ENCODE data around the gene XRCC3.

XRCC3 gene

GRCh38 chr14:103725001-103725682 is 9.9 kb upstream of the XRCC3 start:
- FAIRE-seq = no peak

GRCh38 chr14:103724116-103724515 is 8.9 kb upstream of the XRCC3 start:
- FAIRE-seq = no peak

DNA sequence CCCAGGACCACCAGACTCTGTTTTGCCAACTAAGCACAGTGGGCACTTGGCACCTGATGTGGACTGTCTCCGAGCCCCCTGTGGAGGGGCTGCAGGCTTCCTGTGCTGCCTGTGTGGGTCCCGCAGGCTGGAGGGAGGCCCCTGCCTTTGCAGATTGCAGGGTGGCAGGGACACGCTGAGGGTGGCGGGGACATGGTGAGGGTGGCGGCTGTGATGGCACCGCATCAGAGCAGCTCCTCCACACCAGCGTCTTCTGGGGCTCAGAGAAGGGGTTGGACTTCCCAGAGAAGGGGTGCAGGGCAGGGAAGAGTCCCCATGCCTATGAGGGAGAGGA is 8.5 kb upstream of the XRCC3 start:
- no peak for FAIRE-seq

DNA sequence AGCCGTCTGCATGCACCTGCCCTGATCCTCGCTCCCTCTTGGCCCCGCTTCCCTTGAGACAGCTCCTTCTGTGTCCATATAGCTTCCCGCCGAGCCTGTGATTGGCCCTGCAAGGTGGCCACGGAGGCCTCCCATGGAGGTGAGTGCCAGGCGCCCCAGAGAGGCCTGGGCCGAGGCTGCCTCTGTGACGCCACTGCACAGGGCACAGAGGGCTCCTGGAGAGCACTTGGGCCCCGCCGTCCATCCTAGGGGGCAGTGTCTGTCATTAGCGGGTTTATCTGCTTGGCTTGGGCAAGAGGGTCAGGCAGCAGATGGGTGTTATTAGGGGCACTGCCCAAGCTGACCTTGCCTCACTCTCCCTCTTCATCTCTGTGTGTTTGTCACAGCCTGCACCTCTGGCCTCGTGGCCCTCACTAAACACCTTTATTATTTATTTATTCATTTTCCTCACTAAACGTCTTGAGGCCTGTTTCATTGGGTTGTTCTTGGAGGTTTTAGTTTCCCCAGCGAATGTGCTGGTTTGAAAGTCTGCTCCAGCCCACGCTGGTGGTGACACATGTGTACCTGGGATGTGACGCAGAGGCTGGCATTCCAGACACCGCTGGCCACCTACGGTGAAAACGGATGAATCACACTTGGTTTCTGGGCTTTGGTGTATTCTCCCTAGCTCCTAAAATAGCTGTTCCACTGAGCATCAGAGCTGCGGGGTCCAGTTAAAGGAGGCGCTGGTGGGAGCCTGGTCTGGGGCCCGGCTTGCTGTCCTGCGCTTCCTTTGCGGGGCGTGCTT is 6.3 kb upstream of the XRCC3 start:
- FAIRE-seq = no peak

- no peak for FAIRE-seq
Observed at GRCh38 chr14:103719751-103720150, 4.5 kb upstream of the XRCC3 start.

DNA sequence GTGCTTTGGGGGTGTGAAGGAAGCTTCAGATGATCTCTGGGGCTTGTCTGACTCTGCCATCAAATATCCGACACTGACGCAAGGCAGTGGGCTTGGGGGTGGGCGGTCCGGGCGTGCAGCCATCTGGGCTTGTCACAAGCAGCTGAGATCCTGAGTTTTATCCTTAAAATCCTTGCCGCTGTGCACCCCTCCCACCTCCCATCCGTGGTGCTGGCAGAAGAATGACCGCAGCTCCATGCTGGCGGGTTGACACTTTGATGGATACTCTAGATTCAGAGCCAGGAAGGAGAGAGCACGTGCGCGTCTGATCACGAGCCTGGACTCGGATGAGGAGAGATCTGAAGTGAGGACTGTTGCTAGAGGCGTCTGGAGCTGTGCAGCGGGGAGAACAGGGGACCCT is 3.3 kb upstream of the XRCC3 start:
- FAIRE-seq = no peak

DNA sequence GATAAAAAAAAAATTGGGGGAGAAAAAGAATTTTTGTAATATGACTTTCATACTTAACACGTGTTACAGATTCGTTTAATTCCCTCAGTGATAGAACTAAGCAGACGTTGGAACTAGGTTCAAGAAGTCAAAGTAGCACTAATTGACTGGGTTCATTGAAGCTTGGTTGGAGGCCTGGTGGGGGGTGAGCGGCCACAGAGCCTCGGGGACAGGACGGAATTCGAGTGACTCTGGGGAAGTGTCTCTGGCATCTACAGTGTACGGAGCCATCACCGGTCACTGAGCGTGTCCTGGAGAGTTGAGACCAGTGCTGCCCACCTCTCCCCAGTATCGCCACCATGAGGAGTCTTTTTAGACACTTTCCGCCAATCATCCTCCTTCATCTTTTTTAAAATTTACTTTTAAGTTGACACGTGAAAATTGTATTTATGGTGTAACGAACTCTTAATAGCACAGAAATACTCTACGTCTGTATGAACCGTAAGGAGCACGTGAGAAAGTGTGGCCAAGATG is 1.7 kb upstream of the XRCC3 start:
- FAIRE-seq = no peak

DNA sequence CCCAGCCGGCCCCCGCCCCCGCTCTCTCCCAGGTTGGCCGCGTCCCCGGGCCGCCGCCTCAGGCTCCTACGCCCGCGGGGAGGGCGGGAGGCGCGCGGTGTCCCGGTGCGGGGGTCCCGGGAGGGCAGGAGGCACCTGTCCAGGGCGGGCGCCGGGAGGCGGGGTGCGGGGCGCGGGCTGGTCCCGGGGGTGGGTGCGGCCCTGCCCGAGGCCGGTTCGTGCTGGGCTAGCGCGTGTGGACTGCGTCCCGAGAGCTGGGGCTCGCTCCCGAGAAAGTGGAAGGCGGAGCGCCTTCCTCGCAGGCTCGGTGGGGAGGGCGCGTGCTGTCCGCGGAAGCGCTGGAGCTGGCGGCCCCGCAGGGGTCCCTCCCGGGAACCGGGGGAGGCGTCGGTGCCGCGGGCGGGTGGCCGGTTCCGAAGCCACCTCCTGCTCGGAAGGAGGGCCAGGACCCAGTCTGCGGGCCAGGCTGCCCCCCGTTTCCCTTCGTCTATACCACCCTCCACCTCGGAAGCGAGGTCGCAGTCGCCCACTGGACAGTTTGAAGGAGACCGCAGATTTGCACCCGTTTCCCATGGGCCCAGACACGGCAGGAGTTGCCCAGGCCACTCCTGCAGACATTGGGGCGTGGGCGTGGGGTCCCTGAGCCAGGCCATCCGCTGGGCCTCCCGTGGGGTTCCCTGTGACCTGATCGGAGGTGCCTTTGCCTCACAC is 995 bp upstream of the XRCC3 start:
- FAIRE-seq = no peak

GRCh38 chr14:103714063-103714724 is 1.1 kb downstream of the XRCC3 start:
- FAIRE-seq = no peak

DNA sequence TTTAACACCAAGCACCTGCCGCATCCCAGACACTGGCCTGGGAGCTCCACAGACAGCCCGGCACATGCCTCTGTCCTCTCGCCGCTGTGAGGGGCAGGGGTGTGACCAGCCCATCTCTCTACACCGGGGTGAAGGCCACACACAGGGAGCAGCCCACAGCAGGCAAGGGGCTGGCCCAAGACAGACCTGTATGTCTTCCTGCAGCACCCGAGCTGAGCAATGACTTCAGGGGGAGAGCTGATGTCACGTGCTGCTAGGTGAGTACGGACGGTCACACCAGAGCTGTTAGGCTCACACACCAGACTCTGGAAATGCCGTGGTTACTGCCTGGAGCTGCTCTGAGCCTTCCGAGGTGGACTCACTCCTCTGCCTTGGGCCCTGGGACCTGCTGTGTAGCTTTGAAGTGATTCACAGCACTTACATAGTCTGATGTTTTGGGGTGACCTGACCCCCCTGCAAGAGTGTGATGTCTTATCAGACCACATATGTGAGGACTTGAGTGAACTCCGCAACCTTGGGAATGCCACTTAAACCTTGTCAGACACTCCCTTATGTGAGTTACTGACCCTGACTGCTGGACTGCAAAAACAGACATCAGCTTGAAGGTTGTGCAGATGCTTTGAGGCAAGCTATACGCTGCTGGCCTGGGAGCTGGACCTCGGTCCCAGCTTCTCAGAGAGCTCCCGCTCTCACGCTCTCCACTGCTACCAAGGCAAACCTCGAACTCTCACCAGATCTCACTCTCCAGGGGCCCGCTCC is 1.8 kb downstream of the XRCC3 start:
- no peak for FAIRE-seq

GRCh38 chr14:103712633-103713247 is 2.5 kb downstream of the XRCC3 start:
- no peak for FAIRE-seq

DNA sequence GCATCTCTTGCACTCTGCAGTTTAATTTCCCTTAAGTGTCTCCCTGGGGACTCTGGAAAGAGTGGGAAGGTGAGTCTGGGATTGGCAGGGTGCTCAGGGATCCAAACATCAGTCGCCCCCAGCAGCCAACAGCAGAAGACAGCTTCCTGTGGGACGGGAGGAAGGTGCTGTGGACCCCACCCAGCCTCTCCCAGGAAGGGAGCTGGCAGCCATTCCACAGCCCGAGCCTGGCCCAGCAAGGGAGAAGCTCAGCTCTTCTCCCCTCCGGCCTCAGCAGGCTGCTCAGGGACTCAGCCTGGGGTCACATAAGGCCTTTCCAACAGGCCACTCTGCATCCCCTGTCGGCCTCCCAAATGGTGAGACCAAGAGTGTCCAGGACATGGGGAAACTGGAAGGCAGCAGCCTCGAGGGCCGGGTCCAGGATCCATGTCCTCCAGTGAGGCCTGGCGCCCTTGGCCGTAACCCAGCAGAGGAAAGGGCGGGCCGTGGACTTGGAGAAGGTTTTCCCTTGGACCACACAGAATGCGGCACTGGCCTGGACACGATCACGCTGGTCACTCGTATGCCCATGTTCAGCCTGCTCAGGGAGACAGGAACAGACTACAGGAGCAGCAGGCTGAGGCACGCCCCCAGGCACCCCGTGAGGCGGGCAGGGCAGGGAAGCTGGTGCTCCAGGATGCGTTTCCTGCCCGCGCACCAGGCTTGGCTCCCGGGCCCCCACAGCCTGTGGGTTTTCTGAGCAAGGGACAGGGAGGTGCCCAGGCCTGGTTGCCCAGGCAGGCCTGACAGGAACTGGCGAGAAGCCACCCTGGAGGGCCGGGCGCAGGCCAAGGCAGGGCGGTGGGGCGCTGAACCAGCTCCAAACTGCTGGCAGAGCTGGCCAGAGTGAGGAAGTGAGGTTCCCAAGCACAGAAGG is 3.5 kb downstream of the XRCC3 start:
- FAIRE-seq = no peak

GRCh38 chr14:103710771-103711377 is 4.4 kb downstream of the XRCC3 start:
- no peak for FAIRE-seq

DNA sequence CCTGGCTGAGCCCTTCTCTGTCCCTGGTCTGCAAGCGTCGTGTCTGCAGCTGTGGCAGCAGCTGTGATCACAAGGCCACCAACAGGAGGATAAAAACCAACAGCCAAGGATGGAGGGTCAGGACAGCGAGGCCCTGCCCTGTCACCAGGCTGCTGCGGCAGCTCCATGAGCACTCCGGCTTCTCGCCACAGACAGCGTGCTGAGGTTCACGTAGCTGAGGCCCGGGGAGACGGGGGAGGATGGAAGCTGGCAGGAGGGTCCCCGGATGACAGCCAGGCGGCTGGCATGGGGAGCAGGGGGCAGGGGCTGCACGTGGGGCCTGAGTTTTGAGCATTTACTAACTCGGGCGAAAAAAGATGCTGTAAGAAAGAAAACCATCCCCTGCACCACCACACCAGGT is 5.4 kb downstream of the XRCC3 start:
- no peak for FAIRE-seq

DNA sequence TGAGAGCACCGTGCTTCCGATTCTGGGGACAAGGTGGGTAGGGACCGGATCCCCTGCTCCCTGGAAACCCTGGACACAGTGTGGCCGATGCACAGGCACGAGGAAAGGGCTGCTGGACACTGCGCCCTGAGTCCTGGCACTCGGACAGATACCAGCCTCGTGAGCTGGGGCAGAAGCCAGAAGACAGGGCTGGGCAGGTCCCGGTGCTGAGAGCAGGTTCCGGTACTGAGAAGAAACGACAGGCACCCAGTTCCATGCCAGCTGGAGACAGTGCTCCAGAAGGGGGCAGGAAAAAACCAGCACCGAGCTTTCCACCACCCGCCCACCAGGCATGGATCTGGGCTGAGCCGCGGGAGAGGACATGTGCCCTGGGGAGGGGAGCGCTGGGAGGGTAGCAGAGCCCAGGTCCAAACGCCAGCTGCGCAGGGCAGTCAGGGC is 6.5 kb downstream of the XRCC3 start:
- no peak for FAIRE-seq

DNA sequence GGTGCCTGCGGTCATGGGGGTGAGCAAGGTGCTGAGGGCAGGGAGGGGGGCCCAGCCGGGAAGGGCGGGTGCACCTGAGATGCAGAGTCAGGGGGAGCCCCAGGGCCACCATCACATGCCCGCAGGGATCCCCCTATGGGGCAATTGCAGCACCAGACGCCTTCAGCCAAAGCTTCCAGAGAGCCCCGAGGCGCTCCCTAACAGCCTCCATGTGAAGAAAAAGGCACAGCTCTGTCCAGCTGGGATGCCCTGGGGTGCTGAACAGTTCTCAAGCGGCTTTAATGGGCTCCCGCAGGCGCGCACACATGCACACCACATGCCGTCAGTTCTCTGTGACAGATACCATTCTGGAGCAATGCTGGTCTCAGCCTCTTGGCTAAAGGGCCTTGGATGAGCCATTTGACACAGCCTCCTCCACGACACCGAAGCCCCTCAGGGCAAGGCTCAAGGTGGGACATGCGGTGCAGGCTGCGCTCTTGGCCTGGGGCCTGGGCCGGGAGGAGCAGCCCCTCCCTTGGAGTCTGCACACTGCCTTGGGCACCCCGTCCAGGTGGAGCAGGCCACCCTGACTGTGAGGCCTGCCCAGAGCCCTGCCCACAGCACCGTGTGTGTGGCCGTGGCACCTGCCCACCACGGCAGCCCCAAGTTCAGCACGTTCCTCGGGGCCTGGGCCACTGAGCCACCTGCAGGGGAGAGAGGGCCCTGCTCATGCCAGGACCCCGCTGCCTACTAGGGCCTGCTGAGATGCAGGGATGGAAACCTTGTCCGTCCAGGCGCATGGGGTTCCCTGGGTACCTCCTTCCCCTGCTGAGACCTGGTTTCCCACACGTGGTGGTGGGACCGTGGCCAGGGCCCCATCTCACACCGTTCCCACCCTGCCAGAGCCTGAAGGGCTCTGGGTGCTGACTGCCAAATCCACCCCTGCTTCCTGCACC is 7.7 kb downstream of the XRCC3 start:
- FAIRE-seq = no peak

GRCh38 chr14:103706551-103707328 is 8.5 kb downstream of the XRCC3 start:
- no peak for FAIRE-seq

Data from colon (tissue), 2 donors.